Measurements from ENCODE around the gene DLK1.

DNA sequence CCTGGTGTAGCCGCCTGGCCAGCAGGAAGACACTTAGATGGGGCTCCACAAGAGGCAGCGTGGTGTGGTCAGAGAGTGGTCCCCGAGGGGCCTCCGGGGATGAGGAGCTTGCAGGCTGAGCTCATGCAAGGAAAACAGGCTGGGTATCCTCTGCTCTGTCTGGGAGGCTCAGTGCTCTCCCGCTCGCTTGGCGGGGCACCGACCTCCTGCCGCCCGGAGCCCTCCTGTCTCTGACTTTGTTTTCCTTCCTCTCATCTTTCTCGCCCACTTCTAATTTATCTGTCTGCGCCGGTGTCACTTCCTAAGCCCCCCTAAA lies 31.3 kb upstream of the DLK1 start:
- TF ChIP-seq, protein P1, sequence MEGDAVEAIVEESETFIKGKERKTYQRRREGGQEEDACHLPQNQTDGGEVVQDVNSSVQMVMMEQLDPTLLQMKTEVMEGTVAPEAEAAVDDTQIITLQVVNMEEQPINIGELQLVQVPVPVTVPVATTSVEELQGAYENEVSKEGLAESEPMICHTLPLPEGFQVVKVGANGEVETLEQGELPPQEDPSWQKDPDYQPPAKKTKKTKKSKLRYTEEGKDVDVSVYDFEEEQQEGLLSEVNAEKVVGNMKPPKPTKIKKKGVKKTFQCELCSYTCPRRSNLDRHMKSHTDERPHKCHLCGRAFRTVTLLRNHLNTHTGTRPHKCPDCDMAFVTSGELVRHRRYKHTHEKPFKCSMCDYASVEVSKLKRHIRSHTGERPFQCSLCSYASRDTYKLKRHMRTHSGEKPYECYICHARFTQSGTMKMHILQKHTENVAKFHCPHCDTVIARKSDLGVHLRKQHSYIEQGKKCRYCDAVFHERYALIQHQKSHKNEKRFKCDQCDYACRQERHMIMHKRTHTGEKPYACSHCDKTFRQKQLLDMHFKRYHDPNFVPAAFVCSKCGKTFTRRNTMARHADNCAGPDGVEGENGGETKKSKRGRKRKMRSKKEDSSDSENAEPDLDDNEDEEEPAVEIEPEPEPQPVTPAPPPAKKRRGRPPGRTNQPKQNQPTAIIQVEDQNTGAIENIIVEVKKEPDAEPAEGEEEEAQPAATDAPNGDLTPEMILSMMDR (IDR thresholded peaks at IDR 0.05), result no peak
- no peak for TF ChIP-seq POLR2A (IDR thresholded peaks at IDR 0.05)
- TF ChIP-seq POLR2AphosphoS5 (IDR thresholded peaks at IDR 0.05), result no peak

Measured in sigmoid colon (tissue), 4 donors.